K562 (cell line): ENCODE results near the gene PPFIBP2. TPM values are rescaled to one million over a fixed set of nuclear protein-coding genes. Genes with fewer than 3 reads are reported as not detected.

Experiments used
- ATAC-seq: fragments of 200-7000 bp; cut with Tn5 transposase; 3 replicates; pipeline ENCODE4 v1.9.1; 2020; ENCODE audit warnings: moderate library complexity
- BruUV-seq: library from RNA; stranded (reverse); fragments of 400-500 nt; replicated peaks from 2 replicates; lab custom pipeline; 2021; lab: Mats Ljungman, UMichigan
- CTCF ChIA-PET: fragments of 300-600 bp; formaldehyde crosslinking; extraction: SDS; loops from one replicate; lab custom pipeline; 2021; ENCODE audit warnings: low intra/inter-chr PET ratio; lab: Yijun Ruan, JAX
- POLR2A ChIA-PET: fragments of 300-600, 350-650 bp; sonication (Branson Sonifier 250); formaldehyde crosslinking; extraction: SDS; loops from one replicate; lab custom pipeline; 2021; ENCODE audit warnings: antibody characterized with exemption, inconsistent platforms; lab: Yijun Ruan, JAX
- DNase-seq, 4 experiments: peaks; one replicate each; pipeline versions ENCODE4 v3.0.0 to v3.0.0-alpha.2; 2011 to 2018; ENCODE audit warnings: low spot score in 3 of 4, mixed read lengths in 3 of 4; ENCODE audit errors: extremely low read depth in 1 of 4
- FAIRE-seq: peaks from 2 replicates; lab custom pipeline; 2011; peaks lifted over from hg19 to GRCh38; lab: Jason Lieb, UNC
- H2AFZ ChIP-seq: 2 replicates; pipeline ENCODE4 v1.6.0; 2011; ENCODE audit warnings: low read depth, low read length, control low read depth, inconsistent platforms
- H3K27ac ChIP-seq: fragments of 200-600 bp; 3 replicates; pipeline ENCODE4 v1.8.0; 2011; ENCODE audit warnings: low read depth, mild to moderate bottlenecking, control low read depth, inconsistent platforms, low read length, moderate library complexity, mixed read lengths; ENCODE audit errors: extremely low read depth
- H3K27me3 ChIP-seq, 2 experiments: fragments of 300-600 bp in 1 of 2; 2 replicates in 1 of 2; 3 replicates in 1 of 2; pipeline versions ENCODE4 v1.6.0 to v1.8.0; 2011; ENCODE audit warnings: inconsistent platforms in 2 of 2, low read length in 2 of 2, mild to moderate bottlenecking in 1 of 2, mixed read lengths in 1 of 2, moderate library complexity in 1 of 2; ENCODE audit not compliant: control insufficient read depth in 2 of 2, insufficient read depth in 2 of 2
- H3K36me3 ChIP-seq: fragments of 300-600 bp; 3 replicates; pipeline ENCODE4 v1.8.0; 2011; ENCODE audit warnings: mild to moderate bottlenecking, low read length, inconsistent platforms; ENCODE audit not compliant: control insufficient read depth, insufficient read depth
- H3K4me1 ChIP-seq, 2 experiments: fragments of 200-600 bp in 1 of 2; replicated peaks in 1 of 2; 2 replicates in 1 of 2; 3 replicates in 1 of 2; pipeline versions ENCODE4 v1.5.1 to v1.8.0; 2011; ENCODE audit warnings: inconsistent platforms in 2 of 2, low read length in 2 of 2, mild to moderate bottlenecking in 1 of 2, mixed read lengths in 1 of 2, moderate library complexity in 1 of 2; ENCODE audit not compliant: control insufficient read depth in 2 of 2, insufficient read depth in 2 of 2
- H3K4me2 ChIP-seq: 2 replicates; pipeline ENCODE4 v1.6.1; 2011; ENCODE audit warnings: low read length, control low read depth, inconsistent platforms, mixed read lengths; ENCODE audit not compliant: insufficient read depth
- H3K4me3 ChIP-seq: fragments of 200-600 bp; sonication (generic), shearing (Covaris generic); 2 replicates; pipeline ENCODE4 v1.5.1; 2016; ENCODE audit warnings: control low read depth, inconsistent platforms
- H3K79me2 ChIP-seq: fragments of 200-600 bp; 3 replicates; pipeline ENCODE4 v1.8.0; 2011; ENCODE audit warnings: low read length, inconsistent platforms; ENCODE audit not compliant: control insufficient read depth, insufficient read depth
- H3K9ac ChIP-seq, 2 experiments: 2 replicates each; pipeline versions ENCODE4 v1.6.0 to v1.6.1; 2011; ENCODE audit warnings: low read depth in 2 of 2, low read length in 2 of 2, control low read depth in 1 of 2, inconsistent platforms in 1 of 2, mild to moderate bottlenecking in 1 of 2, mixed read lengths in 1 of 2; ENCODE audit not compliant: insufficient read depth in 1 of 2
- H3K9me1 ChIP-seq: one replicate; pipeline ENCODE4 v1.6.0; 2011; ENCODE audit warnings: inconsistent platforms, mild to moderate bottlenecking, low read length, moderate library complexity; ENCODE audit not compliant: control insufficient read depth, insufficient read depth
- H3K9me3 ChIP-seq: replicated peaks from 2 replicates; pipeline ENCODE4 v1.5.1; 2011; ENCODE audit warnings: low read depth, low read length, inconsistent platforms; ENCODE audit not compliant: control insufficient read depth, insufficient read depth
- H4K20me1 ChIP-seq: replicated peaks from 2 replicates; pipeline ENCODE4 v1.6.1; 2011; ENCODE audit warnings: low read length, inconsistent platforms, mixed read lengths; ENCODE audit not compliant: control insufficient read depth, insufficient read depth
- ARID4B ChIP-seq: sonication (generic); formaldehyde crosslinking; IDR thresholded peaks from 2 replicates; pipeline ENCODE4 v1.8.0; 2022; ENCODE audit warnings: mild to moderate bottlenecking, missing genetic modification reagents
- KLF16 ChIP-seq: IDR thresholded peaks from 2 replicates; pipeline ENCODE4 v1.6.1; 2016; ENCODE audit warnings: antibody characterized with exemption
- MBD2 ChIP-seq: sonication (generic); IDR thresholded peaks from 2 replicates; pipeline ENCODE4 v1.6.1; 2016; ENCODE audit warnings: low read depth, borderline replicate concordance
- POLR2G ChIP-seq: fragments of 200-400 bp; formaldehyde crosslinking; IDR thresholded peaks from 2 replicates; pipeline ENCODE4 v1.6.1; 2017; ENCODE audit warnings: low read depth, mild to moderate bottlenecking, antibody characterized with exemption, low read length, moderate library complexity
- SNAPC5 ChIP-seq: fragments of 250-450 bp; sonication (Bioruptor Pico); IDR thresholded peaks from 2 replicates; pipeline ENCODE4 v1.8.0; 2021; ENCODE audit warnings: moderate library complexity, mild to moderate bottlenecking, inconsistent platforms
- ZBTB33 ChIP-seq: sonication (generic); formaldehyde crosslinking; IDR thresholded peaks from 2 replicates; pipeline ENCODE4 v1.8.1; 2023; ENCODE audit warnings: mild to moderate bottlenecking, missing genetic modification reagents
- ZNF184 ChIP-seq: sonication (generic); formaldehyde crosslinking; IDR thresholded peaks from 2 replicates; pipeline ENCODE4 v1.5.0; 2020; ENCODE audit warnings: missing genetic modification reagents
- WGBS: fragments of 100-300 bp; shearing (Covaris generic); methylation state at CpG from one replicate; pipeline ENCODE4 v1.1.6; 2016; ENCODE audit warnings: low coverage, mixed read lengths; ENCODE audit not compliant: insufficient coverage; ENCODE audit errors: missing lambda C conversion rate; 5-methylcytosine and 5-hydroxymethylcytosine counted together
- in situ Hi-C: fragments of 300-500 bp; cut with MboI; formaldehyde crosslinking; loops from 4 replicates; pipeline ENCODE4 v1.15.0; 2018; ENCODE audit warnings: inconsistent platforms, mixed read lengths
- intact Hi-C: fragments of 100-400 bp; cut with micrococcal nuclease; formaldehyde crosslinking; loops from 2 replicates; pipeline ENCODE4 v1.14.2; 2022
- polyA plus RNA-seq, 8 experiments: library from polyadenylated mRNA; depleted of rRNA in 4 of 8; stranded (reverse) in 5 of 8; unstranded in 3 of 8; fragments of >200 nt; fragmentation: Nextera tagmentation in 2 of 8; fragmentation: Illumina TruSeq in 1 of 8; extraction: Ambion mirVana in 2 of 8; extraction: Trizol in 1 of 8; gene quantifications; 2 replicates each; pipeline versions ENCODE4 v1.2.1 to v1.2.3, GENCODE V29; 2011 to 2014; ENCODE audit warnings: inconsistent platforms in 1 of 8, missing spikeins in 1 of 8
- total RNA-seq, 7 experiments: library from RNA; depleted of rRNA in 6 of 7; stranded (reverse); fragments of >200 nt in 6 of 7; fragmentation: Illumina TruSeq in 2 of 7; extraction: Trizol in 2 of 7; gene quantifications; 2 replicates each; pipeline versions ENCODE4 v1.2.1 to v1.2.3, GENCODE V29; 2011 to 2021; ENCODE audit warnings: low replicate concordance in 1 of 7

Gene PPFIBP2
- total and polyA plus RNA-seq, 9 of the 15 experiments (the other 6 are each of a cell fraction or from before 2014, with no cell fraction given) = 0.18 to 3.4 (median 1.2) TPM

- TF ChIP-seq ARID4B (CRISPR knock-in tag) (no peak), KLF16 (no peak), SNAPC5 (no peak), POLR2G (no peak), ZNF184 (CRISPR knock-in tag) (no peak)
Measured at GRCh38 chr11:7596975-7597391, 83.2 kb downstream of the PPFIBP2 start (continued).

GRCh38 chr11:7597620-7598019 lies 83.8 kb downstream of the PPFIBP2 start:
- DNase-seq (no peak), ATAC-seq (no peak), FAIRE-seq (no peak)
- H3K4me2 ChIP-seq = no peak overlapping the region
- H4K20me1 ChIP-seq = no peaks in the 10 kb centered on the region
- ChIA-PET POLR2A (no interaction called here), CTCF (no interaction called here)
- intact Hi-C loops (no loop called here), in situ Hi-C loops (no loop called here)
- H3K27ac ChIP-seq = no peak overlapping the region
- no peak overlapping the region for H3K4me3 ChIP-seq
- no peaks in the 10 kb centered on the region for H3K9me1 ChIP-seq
- no peaks in the 10 kb centered on the region for H3K79me2 ChIP-seq
- no peaks in the 10 kb centered on the region for H3K36me3 ChIP-seq
- TF ChIP-seq MBD2 (no peak), ZBTB33 (CRISPR knock-in tag) (no peak)
- no peak overlapping the region for H3K9ac ChIP-seq
- no peak overlapping the region for H2AFZ ChIP-seq
- H3K27me3 ChIP-seq = peaks cover 0 to 1% of the 10 kb centered on the region in 2 experiments; a peak in 3 of 5 replicates
- no peaks in the 10 kb centered on the region for H3K9me3 ChIP-seq
- WGBS = 4% methylated on average over 8 of the region's 8 CpGs
- peaks cover 0 to 16% of the 10 kb centered on the region in 2 experiments; a peak in 2 of 5 replicates for H3K4me1 ChIP-seq
- BruUV-seq = no TSS peak
